H1 (cell line): ENCODE results near the gene LMBR1. TPM values are rescaled to one million over a fixed set of nuclear protein-coding genes. Genes with fewer than 3 reads are reported as not detected.

Experiments
- CTCF ChIA-PET: fragments of 300-600 bp; sonication (Branson Sonifier 250); formaldehyde crosslinking; loops from one replicate; lab custom pipeline; 2021; ENCODE audit not compliant: partially characterized antibody; lab: Charles Lee
- POLR2A ChIA-PET: fragments of 300-600 bp; sonication (Branson Sonifier 250); formaldehyde crosslinking; loops from one replicate; lab custom pipeline; 2021; ENCODE audit warnings: inconsistent platforms; ENCODE audit not compliant: partially characterized antibody; lab: Charles Lee
- DNase-seq, 2 experiments: peaks; one replicate each; pipeline versions ENCODE4 v3.0.0 to v3.0.0-alpha.2; 2010 to 2022; ENCODE audit warnings: low spot score in 2 of 2, low read depth in 1 of 2, mixed read lengths in 1 of 2
- FAIRE-seq: peaks from 2 replicates; lab custom pipeline; 2011; peaks lifted over from hg19 to GRCh38; lab: Jason Lieb, UNC
- H2AFZ ChIP-seq: 2 replicates; pipeline ENCODE4 v1.8.1; 2012; ENCODE audit warnings: low read length, inconsistent platforms
- H2AK5ac ChIP-seq: 2 replicates; pipeline ENCODE4 v1.6.1; 2013; ENCODE audit warnings: low read depth, low read length
- H2BK120ac ChIP-seq: replicated peaks from 2 replicates; pipeline ENCODE3; 2013; ENCODE audit warnings: low read depth, low read length, inconsistent platforms
- H2BK12ac ChIP-seq: 2 replicates; pipeline ENCODE4 v1.6.1; 2013; ENCODE audit warnings: low read depth, low read length
- H2BK15ac ChIP-seq: 2 replicates; pipeline ENCODE4 v1.6.1; 2013; ENCODE audit warnings: low read length
- H2BK20ac ChIP-seq: 2 replicates; pipeline ENCODE4 v1.6.1; 2013; ENCODE audit warnings: low read length
- H2BK5ac ChIP-seq: 2 replicates; pipeline ENCODE4 v1.6.1; 2013; ENCODE audit warnings: low read depth, low read length
- H3K14ac ChIP-seq: 2 replicates; pipeline ENCODE4 v1.6.1; 2013; ENCODE audit warnings: inconsistent platforms; ENCODE audit not compliant: insufficient read length
- H3K18ac ChIP-seq: 2 replicates; pipeline ENCODE4 v1.6.1; 2013; ENCODE audit warnings: low read length; ENCODE audit errors: extremely low read depth
- H3K23ac ChIP-seq: 2 replicates; pipeline ENCODE4 v1.6.1; 2013; ENCODE audit warnings: inconsistent platforms; ENCODE audit not compliant: insufficient read length
- H3K23me2 ChIP-seq: 2 replicates; pipeline ENCODE4 v1.6.1; 2013; ENCODE audit warnings: low read depth, low read length
- H3K27ac ChIP-seq: 2 replicates; pipeline ENCODE4 v1.6.1; 2011; ENCODE audit warnings: low read depth, low read length, inconsistent platforms
- H3K27me3 ChIP-seq, 4 experiments: replicated peaks in 1 of 4; 1 replicate in 1 of 4; 2 replicates in 3 of 4; pipeline versions ENCODE4 v1.6.1 to v1.8.1; 2011 to 2013; ENCODE audit warnings: low read length in 3 of 4, mild to moderate bottlenecking in 3 of 4, inconsistent platforms in 2 of 4, mixed read lengths in 2 of 4, moderate library complexity in 1 of 4; ENCODE audit not compliant: control insufficient read depth in 3 of 4, insufficient read depth in 3 of 4; ENCODE audit errors: extremely low read depth in 1 of 4
- H3K36me3 ChIP-seq, 4 experiments: 2 replicates each; pipeline versions ENCODE4 v1.6.1 to v1.8.1; 2011 to 2013; ENCODE audit warnings: mild to moderate bottlenecking in 4 of 4, low read length in 3 of 4, moderate library complexity in 2 of 4, control low read depth in 1 of 4, inconsistent platforms in 1 of 4; ENCODE audit not compliant: insufficient read depth in 4 of 4, control insufficient read depth in 2 of 4
- H3K4ac ChIP-seq: replicated peaks from 2 replicates; pipeline ENCODE3; 2013; ENCODE audit warnings: low read length, low read depth, mixed read lengths, inconsistent platforms; ENCODE audit not compliant: insufficient read length
- H3K4me1 ChIP-seq, 4 experiments: replicated peaks in 1 of 4; 1 replicate in 1 of 4; 2 replicates in 3 of 4; pipeline versions ENCODE4 v1.6.1 to v1.8.1; 2011 to 2013; ENCODE audit warnings: low read length in 3 of 4, inconsistent platforms in 2 of 4, mixed read lengths in 1 of 4; ENCODE audit not compliant: insufficient read depth in 4 of 4, control insufficient read depth in 3 of 4
- H3K4me2 ChIP-seq, 2 experiments: 2 replicates each; pipeline versions ENCODE4 v1.6.1 to v1.8.1; 2011 to 2013; ENCODE audit warnings: low read depth in 2 of 2, low read length in 2 of 2, control low read depth in 1 of 2, inconsistent platforms in 1 of 2, mild to moderate bottlenecking in 1 of 2; ENCODE audit not compliant: insufficient read depth in 1 of 2
- H3K4me3 ChIP-seq, 4 experiments: fragments of 200-600, 300-600 bp in 1 of 4; sonication (generic), shearing (Covaris generic), sonication (Bioruptor Twin) in 1 of 4; 2 replicates each; pipeline versions ENCODE4 v1.5.1 to v1.8.1; 2011 to 2016; ENCODE audit warnings: low read length in 4 of 4, low read depth in 3 of 4, control low read depth in 2 of 4, inconsistent platforms in 2 of 4, mild to moderate bottlenecking in 2 of 4, mixed read lengths in 1 of 4, moderate library complexity in 1 of 4; ENCODE audit not compliant: insufficient read depth in 2 of 4; ENCODE audit errors: extremely low read depth in 1 of 4
- H3K56ac ChIP-seq: replicated peaks from 2 replicates; pipeline ENCODE3; 2013; ENCODE audit warnings: low read depth, mild to moderate bottlenecking, mixed read lengths, low read length, inconsistent platforms; ENCODE audit not compliant: insufficient read length
- H3K79me1 ChIP-seq: 2 replicates; pipeline ENCODE4 v1.6.1; 2013; ENCODE audit warnings: low read depth, low read length, control low read depth
- H3K79me2 ChIP-seq, 2 experiments: 2 replicates each; pipeline versions ENCODE4 v1.6.1 to v1.8.1; 2012 to 2013; ENCODE audit warnings: low read length in 2 of 2, mild to moderate bottlenecking in 2 of 2, inconsistent platforms in 1 of 2; ENCODE audit not compliant: insufficient read depth in 2 of 2, control insufficient read depth in 1 of 2
- H3K9ac ChIP-seq, 4 experiments: replicated peaks in 1 of 4; 1 replicate in 1 of 4; 2 replicates in 3 of 4; pipeline versions ENCODE4 v1.6.1 to v1.8.1; 2011 to 2013; ENCODE audit warnings: low read depth in 3 of 4, low read length in 3 of 4, control low read depth in 2 of 4, mild to moderate bottlenecking in 2 of 4, moderate library complexity in 2 of 4, inconsistent platforms in 1 of 4; ENCODE audit errors: extremely low read depth in 1 of 4
- H3K9me3 ChIP-seq, 2 experiments: 2 replicates each; pipeline versions ENCODE4 v1.6.1 to v1.8.1; 2012 to 2013; ENCODE audit warnings: mild to moderate bottlenecking in 2 of 2, moderate library complexity in 2 of 2, control low read depth in 1 of 2, inconsistent platforms in 1 of 2, low read depth in 1 of 2, low read length in 1 of 2, mixed read lengths in 1 of 2; ENCODE audit not compliant: insufficient read depth in 2 of 2
- H4K20me1 ChIP-seq, 2 experiments: replicated peaks in 1 of 2; 2 replicates each; pipeline versions ENCODE3 to v1.8.1; 2011 to 2013; ENCODE audit warnings: inconsistent platforms in 2 of 2, low read length in 2 of 2, mild to moderate bottlenecking in 1 of 2; ENCODE audit not compliant: insufficient read depth in 2 of 2, control insufficient read depth in 1 of 2
- H4K5ac ChIP-seq: 2 replicates; pipeline ENCODE4 v1.6.1; 2013; ENCODE audit warnings: low read length, low read depth, mixed read lengths, inconsistent platforms; ENCODE audit not compliant: insufficient read length
- H4K8ac ChIP-seq: 2 replicates; pipeline ENCODE4 v1.8.0; 2013; ENCODE audit warnings: mild to moderate bottlenecking, moderate library complexity, low read length, inconsistent platforms; ENCODE audit not compliant: insufficient read depth; ENCODE audit errors: extremely low read depth
- H4K91ac ChIP-seq: replicated peaks from 2 replicates; pipeline ENCODE3; 2013; ENCODE audit warnings: low read length, mixed read lengths, inconsistent platforms; ENCODE audit not compliant: insufficient read length
- CREB1 ChIP-seq: IDR thresholded peaks from 2 replicates; pipeline ENCODE4 v1.6.1; 2012; ENCODE audit warnings: inconsistent platforms
- EGR1 ChIP-seq: IDR thresholded peaks from 2 replicates; pipeline ENCODE4 v1.6.1; 2011; ENCODE audit warnings: low read depth, low read length, borderline replicate concordance
- HDAC2 ChIP-seq, 2 experiments: fragments of 300-600 bp in 1 of 2; sonication (generic) in 1 of 2; IDR thresholded peaks; 2 replicates each; pipeline ENCODE4 v1.6.1; 2011 to 2012; ENCODE audit warnings: low read depth in 2 of 2, low read length in 2 of 2, mild to moderate bottlenecking in 2 of 2, moderate library complexity in 2 of 2, borderline replicate concordance in 1 of 2, inconsistent platforms in 1 of 2
- JUND ChIP-seq: IDR thresholded peaks from 2 replicates; pipeline ENCODE4 v1.6.1; 2011; ENCODE audit warnings: mild to moderate bottlenecking, improper control_type of control experiment, low read length
- KDM4A ChIP-seq: IDR thresholded peaks from one replicate; pipeline ENCODE4 v1.7.1; 2012; ENCODE audit warnings: low read depth, mild to moderate bottlenecking, moderate library complexity, low read length, inconsistent platforms; ENCODE audit not compliant: severe bottlenecking
- PHF8 ChIP-seq: fragments of 200-600 bp; sonication (generic); conservative IDR thresholded peaks from 2 replicates; pipeline ENCODE4 v1.7.1; 2012; ENCODE audit warnings: low read depth, mild to moderate bottlenecking, inconsistent platforms, low read length, moderate library complexity
- RAD21 ChIP-seq, 2 experiments: IDR thresholded peaks in 1 of 2; conservative IDR thresholded peaks in 1 of 2; 2 replicates each; pipeline ENCODE4 v1.6.1; 2011; ENCODE audit warnings: low read depth in 2 of 2, low read length in 2 of 2, improper control_type of control experiment in 1 of 2, inconsistent platforms in 1 of 2, mild to moderate bottlenecking in 1 of 2, moderate library complexity in 1 of 2
- RBBP5 ChIP-seq: IDR thresholded peaks from 2 replicates; pipeline ENCODE4 v1.7.1; 2012; ENCODE audit warnings: low read depth, mild to moderate bottlenecking, inconsistent platforms, low read length, moderate library complexity, borderline replicate concordance
- RFX5 ChIP-seq: IDR thresholded peaks from 2 replicates; pipeline ENCODE4 v1.6.1; 2011; ENCODE audit warnings: low read depth, low read length, improper control_type of control experiment, borderline replicate concordance
- RXRA ChIP-seq: IDR thresholded peaks from 2 replicates; pipeline ENCODE4 v1.6.1; 2011; ENCODE audit warnings: low read depth, mild to moderate bottlenecking, low read length, moderate library complexity; ENCODE audit not compliant: insufficient read depth
- SIX5 ChIP-seq: IDR thresholded peaks from 2 replicates; pipeline ENCODE4 v1.6.1; 2011; ENCODE audit warnings: mild to moderate bottlenecking, low read depth, low read length
- SP4 ChIP-seq: IDR thresholded peaks from 2 replicates; pipeline ENCODE4 v1.6.1; 2012; ENCODE audit warnings: low read length, inconsistent platforms
- WGBS, 2 experiments: shearing (Covaris generic) in 1 of 2; methylation state at CpG; one replicate each; pipeline versions ENCODE4 v1.1.6 to v1.1.7; 2013 to 2015; ENCODE audit warnings: low lambda C conversion rate in 2 of 2, mixed read lengths in 2 of 2, inconsistent platforms in 1 of 2, low coverage in 1 of 2, missing lambda C conversion rate in 1 of 2; ENCODE audit not compliant: insufficient replicate concordance in 2 of 2, insufficient coverage in 1 of 2, insufficient read length in 1 of 2; ENCODE audit errors: extremely low coverage in 1 of 2, missing lambda C conversion rate in 1 of 2; 5-methylcytosine and 5-hydroxymethylcytosine counted together
- polyA plus RNA-seq, 7 experiments: library from polyadenylated mRNA; depleted of rRNA in 3 of 7; stranded (reverse) in 5 of 7; unstranded in 2 of 7; fragments of >200 nt in 5 of 7; fragments of 200-250 nt in 2 of 7; gene quantifications; 1 replicate in 5 of 7; 2 replicates in 1 of 7; 4 replicates in 1 of 7; pipeline versions ENCODE4 v1.2.1 to v1.2.3, GENCODE V29; 2011 to 2013; ENCODE audit warnings: missing spikeins in 2 of 7, mixed read lengths in 2 of 7
- total RNA-seq: library from RNA; stranded (reverse); fragmentation: NEBNext Ultra II Directional; extraction: Animal tissue kit (Norgen Biotek cat#: 25700); gene quantifications from 2 replicates; pipeline ENCODE4 v1.2.1, GENCODE V29; 2021

Gene LMBR1
- total and polyA plus RNA-seq, 2 of the 8 experiments (the other 6 are each of a cell fraction or from before 2014, with no cell fraction given), result 15.1 to 70.4 TPM

DNA sequence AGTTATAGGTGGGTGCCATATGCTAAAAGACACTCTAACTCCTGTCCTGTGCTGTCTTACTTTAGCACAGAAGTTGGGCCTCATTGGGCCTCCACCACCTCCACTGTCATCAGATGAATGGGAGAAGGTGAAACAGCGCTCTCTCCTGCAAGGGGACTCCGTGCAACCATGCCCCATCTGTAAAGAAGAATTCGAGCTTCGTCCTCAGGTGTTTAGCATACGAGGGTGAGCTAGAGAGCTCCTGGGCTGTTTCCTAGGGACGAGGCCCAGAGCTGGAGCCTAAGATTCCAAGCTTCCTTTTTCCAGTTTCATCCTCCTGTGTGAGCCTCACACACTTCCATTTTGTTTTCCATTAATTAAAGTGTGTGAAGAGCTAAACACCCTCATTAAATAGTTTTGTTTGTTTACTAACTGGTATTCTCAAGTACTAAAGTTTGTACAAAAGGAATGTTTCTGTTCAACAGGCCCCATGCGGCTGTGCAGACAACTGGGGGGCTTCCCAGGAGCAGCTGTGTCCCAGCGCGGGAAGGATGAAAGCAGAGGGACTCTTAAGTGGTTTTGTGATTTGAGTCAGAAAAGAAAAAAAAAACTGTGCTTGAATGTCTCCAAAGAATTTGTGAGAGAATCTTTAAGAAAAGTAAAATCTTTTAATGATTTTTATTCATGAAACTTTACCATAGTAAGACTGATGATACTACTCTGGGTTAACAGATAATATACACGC, 238.3 kb downstream of the LMBR1 start:
- no peak overlapping the region for H2AK5ac ChIP-seq
- no peaks in the 10 kb centered on the region for H3K36me3 ChIP-seq
- H2BK15ac ChIP-seq, result no peak overlapping the region
- H2BK20ac ChIP-seq, result no peak overlapping the region
- H3K9me3 ChIP-seq, result 0 out of 4 replicates have a peak, but pooled peaks cover 0 to 2% of the 10 kb centered on the region in 2 experiments
- H4K20me1 ChIP-seq, result no peaks in the 10 kb centered on the region
- no peak overlapping the region for H3K4me3 ChIP-seq
- H3K14ac ChIP-seq, result no peak overlapping the region
- H2BK12ac ChIP-seq, result no peak overlapping the region
- H3K27ac ChIP-seq, result no peak overlapping the region
- no peak overlapping the region for H3K4ac ChIP-seq
- H3K79me1 ChIP-seq, result no peaks in the 10 kb centered on the region
- CTCF ChIA-PET, result interaction anchor here (0.9 to 1.3 kb wide), 5 partner anchors 9 to 165 kb away, joined by 3 to 5 read pairs (median 3); no protein-coding TSS in a partner anchor
- no peaks in the 10 kb centered on the region for H3K23me2 ChIP-seq
- H3K79me2 ChIP-seq, result no peaks in the 10 kb centered on the region
- no peak overlapping the region for H4K5ac ChIP-seq
- H2BK120ac ChIP-seq, result no peak overlapping the region
- H3K18ac ChIP-seq, result peak overlapping the region; percentile 62; the same call in 1 of the 2 replicates
- no peak overlapping the region for H3K23ac ChIP-seq
- no peak overlapping the region for H3K56ac ChIP-seq
- no peaks in the 10 kb centered on the region for H3K27me3 ChIP-seq
- H4K91ac ChIP-seq, result no peak overlapping the region
- peaks cover 0 to 3% (median 0%) of the 10 kb centered on the region in 4 experiments; a peak in 1 of 7 replicates for H3K4me1 ChIP-seq
- 84% methylated on average over 10 of the region's 10 CpGs; no CpG with 5 or more reads in 1 of the 2 experiments for WGBS, 2 experiments
- no peak overlapping the region for H3K9ac ChIP-seq
- FAIRE-seq (no peak), DNase-seq (no peak)
- POLR2A ChIA-PET, result interaction anchor here (1.4 to 3.5 kb wide), 3 partner anchors 10 to 35 kb away, joined by 3 to 15 read pairs (median 5); partner anchors contain the start of gene RNF32
- no peak overlapping the region for H2AFZ ChIP-seq
- H3K4me2 ChIP-seq, result no peak overlapping the region
- H2BK5ac ChIP-seq, result no peak overlapping the region
- no peak overlapping the region for H4K8ac ChIP-seq
- no peak for TF ChIP-seq RAD21 (IDR thresholded peaks at IDR 0.05 in 1 of 2, conservative IDR thresholded peaks at IDR 0.05 in 1 of 2; ENCODE audit: low read depth in 2 of 2, low read length in 2 of 2)
- TF ChIP-seq RXRA, result no peak
- no peak for TF ChIP-seq SP4
- no peak for TF ChIP-seq KDM4A
- TF ChIP-seq RFX5, result no peak
- TF ChIP-seq HDAC2 (IDR thresholded peaks at IDR 0.05; ENCODE audit: borderline replicate concordance in 1 of 2, low read depth in 2 of 2, low read length in 2 of 2), result no peak
- TF ChIP-seq SIX5, result no peak
- no peak for TF ChIP-seq CREB1
- TF ChIP-seq EGR1, result no peak
- TF ChIP-seq JUND, result no peak
- TF ChIP-seq RBBP5, result no peak
- TF ChIP-seq PHF8, result no peak
